ENCODE measurements around the gene LGALS1.

Gene LGALS1

DNA sequence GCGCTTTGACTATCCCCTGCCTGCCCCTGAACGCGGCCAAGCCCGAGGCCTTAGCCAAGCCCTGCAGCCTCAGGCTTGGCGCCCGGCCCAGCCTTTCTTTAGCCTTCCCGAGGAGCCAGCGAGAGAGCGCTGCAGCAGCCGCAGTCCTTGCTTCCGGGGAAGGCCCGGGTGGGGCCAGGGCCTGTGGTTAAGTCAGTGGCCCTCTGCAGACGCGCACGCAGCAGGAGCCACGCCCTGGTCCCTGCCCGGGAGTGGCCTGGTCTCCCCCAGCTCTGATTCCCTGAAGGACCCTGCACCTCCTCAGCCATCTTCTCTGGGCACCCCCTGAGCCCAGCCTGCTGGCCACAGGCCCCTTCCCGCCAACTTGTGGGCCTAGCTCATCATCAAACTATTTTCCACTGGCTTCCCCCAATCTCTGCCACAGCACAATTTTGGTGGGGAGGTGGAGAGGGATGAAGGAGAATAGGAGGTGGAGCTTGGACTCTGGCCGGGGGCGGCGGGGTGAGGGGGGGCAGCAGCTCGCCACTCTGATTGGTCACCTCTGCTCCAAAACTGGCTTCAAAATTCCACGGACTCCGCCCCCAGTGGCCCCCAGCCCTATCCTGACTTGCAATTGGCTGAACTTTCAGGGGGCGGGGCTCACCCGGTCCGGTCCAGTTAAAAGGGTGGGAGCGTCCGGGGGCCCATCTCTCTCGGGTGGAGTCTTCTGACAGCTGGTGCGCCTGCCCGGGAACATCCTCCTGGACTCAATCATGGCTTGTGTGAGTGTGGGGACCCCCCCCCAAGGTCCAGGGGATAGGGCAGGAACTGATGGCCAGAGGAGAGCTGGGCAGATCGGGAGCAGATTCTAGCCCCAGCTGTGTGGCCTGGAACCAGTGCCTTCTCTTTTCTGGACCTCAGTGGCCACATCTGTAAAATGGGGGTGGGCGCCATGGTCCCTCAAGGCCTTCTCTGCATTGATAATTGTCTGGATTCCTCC, at the start of gene LGALS1:
Gene LGALS1, plus strand, starts transcription at position 686 of the 979 bp plus-strand sequence. Its CDS starts 67 bp downstream, at position 753.
- no peak for DNase-seq

DNA sequence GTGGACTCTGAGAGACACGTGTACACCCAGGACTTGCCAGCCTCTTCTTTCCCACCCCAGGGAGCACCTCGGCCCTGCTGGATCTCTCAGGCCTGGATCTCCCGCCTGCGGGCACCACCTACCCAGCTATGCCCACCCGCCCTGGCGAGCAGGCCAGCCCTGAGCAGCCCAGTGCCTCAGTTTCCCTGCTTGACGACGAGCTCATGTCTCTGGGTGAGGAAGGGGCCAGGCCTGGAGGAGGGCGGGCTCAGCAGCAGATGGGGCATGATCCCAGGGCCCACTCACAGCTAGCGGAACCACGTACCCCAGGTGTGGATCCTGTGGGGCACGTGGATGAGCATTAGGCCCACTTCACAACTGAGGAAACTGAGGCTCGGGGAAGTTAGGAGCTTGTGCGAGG, 49.7 kb upstream of the LGALS1 start:
- no peak for DNase-seq

DNA sequence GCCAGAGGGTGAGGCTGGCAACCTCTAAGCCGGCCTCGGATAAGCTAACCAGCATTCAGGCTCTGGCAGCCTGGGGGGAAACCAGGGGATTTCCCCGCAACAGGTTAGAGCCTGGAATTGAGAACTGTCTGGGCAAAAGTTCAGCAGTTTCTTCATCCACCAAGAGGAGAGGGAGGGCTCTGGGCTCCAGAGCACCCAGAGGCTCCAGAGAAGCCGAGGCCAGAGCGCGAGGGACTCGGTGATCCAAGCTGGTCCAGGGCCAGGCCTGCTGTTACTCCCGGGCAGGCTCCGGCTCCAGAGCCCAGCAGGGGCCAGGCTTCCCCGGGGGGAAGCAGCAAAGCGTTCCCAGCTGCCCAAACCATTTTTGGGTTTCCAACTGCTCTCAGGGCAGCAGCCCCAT, 49.3 kb upstream of the LGALS1 start:
- DNase-seq, result no peak

DNA sequence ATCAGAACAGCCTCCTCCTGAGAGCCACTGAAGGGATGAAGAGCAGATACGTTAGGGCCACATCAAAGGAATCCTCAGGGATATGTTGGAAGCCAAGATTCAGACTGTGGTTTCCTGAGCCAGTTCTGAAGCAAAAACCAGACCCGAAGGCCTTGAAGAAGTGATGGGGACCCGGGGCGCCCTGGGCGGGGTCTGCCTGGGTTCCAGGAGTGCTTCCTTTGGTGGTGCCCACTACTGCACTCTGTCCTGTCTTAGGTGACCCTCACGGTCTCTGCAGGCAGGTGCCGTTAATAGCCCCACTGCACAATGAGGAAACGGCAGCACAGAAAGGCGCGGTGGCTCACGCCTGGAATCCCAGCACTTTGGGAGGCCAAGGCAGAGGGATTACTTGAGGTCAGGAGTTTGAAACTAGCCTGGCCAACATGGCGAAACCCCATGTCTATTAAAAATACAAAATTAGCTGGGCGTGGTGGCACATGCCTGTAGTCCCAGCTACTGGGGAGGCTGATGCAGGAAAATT, 48.8 kb upstream of the LGALS1 start:
- DNase-seq, result no peak

DNA sequence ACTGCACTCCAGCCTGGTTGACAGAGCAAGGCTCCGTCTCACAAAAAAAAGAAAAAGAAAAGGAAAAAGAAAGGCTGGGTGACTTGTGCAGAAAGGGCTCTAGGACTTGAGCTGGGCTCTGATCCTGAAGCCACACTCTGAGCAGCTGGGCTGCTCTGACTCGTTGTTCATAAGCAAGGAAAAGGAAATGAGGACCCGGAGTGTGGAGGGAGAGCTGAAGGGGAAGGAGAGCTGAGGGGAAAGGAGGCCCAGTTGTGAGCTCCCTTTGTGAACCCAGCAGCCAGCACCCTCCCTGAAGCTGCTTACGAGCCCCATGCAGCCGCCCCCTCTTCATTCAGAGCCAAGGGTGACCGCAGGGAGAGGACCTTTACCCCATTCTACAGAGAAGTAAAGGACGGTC, 48.3 kb upstream of the LGALS1 start:
- DNase-seq, result no peak

DNA sequence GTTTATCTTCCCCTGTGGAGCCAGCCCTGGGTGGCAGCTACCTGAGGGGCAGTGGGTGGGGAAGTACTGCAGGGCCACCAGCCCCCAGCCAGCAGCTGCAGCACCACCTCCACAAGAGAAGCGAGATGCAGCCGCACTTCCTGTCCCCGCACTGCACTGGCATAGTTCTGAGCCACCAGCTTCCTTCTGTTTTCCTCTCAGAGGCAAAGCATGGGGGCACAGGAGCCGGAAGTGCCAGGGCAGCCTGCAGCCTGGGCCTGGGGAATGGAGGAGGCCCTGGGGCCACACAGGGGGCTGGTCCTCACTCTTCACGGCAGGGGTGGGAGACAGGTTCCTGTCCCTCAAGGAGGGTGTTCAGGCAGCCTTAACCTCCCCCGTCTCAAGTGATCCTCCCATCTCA, 47.9 kb upstream of the LGALS1 start:
- DNase-seq, result no peak

DNA sequence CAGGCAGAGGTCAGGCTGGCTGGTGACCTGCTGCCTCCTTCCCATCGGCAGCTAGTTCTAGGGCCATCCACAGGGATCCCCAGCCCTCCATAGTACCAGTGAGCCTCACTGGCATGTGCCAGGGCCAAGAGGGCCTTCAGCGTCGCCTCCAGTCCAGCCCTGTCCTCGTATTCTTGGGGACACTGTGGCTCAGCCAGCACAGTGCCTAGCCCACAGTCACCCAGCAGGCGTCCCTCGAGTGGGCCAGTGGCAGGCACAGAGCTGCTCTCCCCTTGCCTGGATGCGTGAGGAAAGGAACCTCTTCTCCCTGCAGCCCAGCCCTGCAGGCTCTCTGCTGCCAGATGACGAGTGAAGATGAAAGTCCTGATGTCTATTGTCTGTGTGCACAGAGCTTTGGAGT, 46.6 kb upstream of the LGALS1 start:
- DNase-seq, result no peak

DNA sequence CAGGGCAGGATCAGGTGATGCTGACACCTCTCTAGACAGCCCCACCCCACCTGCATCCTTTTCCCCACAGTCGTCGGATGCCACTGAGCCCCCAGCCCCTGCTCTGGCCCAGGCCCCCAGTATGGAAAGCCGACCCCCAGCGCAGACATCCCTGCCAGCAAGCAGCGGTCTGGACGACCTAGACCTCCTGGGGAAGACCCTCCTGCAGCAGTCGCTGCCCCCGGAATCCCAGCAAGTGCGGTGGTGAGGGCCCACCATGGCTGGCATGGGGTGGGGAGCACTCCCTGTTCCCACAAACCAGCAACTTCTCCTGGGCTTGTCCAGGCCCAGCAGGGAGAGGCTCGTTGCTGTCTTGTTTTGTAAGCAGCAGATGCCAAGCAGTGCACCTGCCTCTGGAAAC, 45.5 kb upstream of the LGALS1 start:
- no peak for DNase-seq

DNA sequence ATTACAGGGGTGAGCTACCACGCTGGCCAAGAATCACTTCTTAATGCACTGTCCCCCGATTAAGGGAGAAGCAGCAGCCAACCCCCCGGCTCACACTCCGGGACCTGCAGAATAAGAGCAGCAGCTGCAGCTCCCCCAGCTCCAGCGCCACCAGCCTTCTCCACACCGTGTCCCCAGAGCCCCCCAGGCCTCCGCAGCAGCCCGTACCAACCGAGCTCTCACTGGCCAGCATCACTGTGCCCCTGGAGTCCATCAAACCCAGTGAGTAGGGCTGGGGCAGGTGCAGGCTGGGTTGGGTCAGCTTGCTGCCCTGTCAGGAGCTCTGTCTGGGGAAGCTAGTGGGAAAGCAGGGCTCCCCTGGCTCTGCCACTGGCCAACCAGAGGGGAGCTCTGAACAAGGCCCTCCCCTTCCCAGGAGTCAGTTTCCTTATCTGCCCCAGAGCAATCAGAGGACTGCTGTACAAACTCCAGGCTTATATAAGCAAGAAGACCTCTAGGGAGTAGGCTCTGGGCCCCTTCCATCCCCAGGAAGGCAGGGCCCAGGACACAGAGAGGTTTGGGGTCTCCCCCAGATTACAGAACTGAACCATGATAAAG, 44.5 kb upstream of the LGALS1 start:
- no peak for DNase-seq

DNA sequence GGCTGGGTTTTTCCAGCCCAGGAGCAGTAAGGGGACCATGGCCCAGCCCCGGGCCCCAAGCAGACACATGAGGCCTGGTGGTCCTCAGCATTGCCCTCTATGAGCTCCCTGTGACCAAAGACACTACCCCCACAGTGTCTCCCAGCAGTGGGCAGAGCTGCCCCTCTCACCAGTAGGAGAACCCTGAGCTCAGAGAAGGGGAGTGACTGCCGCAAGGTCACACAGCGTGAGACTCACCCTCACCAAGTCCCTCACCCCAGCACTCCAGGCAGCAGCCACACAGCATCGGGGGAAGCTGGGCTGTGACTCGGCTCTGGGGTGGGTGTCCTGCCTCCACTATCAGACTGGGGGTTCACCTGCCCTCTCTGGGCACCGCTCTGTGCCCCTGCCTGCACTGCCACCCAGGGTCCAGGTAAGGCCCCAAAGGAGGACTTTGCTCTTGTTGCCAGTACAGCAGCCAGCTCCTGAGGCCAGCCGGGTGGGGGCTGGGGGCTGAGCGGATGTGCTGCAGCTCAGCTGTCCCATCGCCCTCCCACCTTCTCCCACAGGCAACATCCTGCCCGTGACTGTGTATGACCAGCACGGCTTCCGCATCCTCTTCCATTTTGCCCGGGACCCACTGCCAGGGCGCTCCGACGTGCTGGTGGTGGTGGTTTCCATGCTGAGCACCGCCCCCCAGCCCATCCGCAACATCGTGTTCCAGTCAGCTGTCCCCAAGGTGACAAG, 43.8 kb upstream of the LGALS1 start:
- no peak for DNase-seq

DNA sequence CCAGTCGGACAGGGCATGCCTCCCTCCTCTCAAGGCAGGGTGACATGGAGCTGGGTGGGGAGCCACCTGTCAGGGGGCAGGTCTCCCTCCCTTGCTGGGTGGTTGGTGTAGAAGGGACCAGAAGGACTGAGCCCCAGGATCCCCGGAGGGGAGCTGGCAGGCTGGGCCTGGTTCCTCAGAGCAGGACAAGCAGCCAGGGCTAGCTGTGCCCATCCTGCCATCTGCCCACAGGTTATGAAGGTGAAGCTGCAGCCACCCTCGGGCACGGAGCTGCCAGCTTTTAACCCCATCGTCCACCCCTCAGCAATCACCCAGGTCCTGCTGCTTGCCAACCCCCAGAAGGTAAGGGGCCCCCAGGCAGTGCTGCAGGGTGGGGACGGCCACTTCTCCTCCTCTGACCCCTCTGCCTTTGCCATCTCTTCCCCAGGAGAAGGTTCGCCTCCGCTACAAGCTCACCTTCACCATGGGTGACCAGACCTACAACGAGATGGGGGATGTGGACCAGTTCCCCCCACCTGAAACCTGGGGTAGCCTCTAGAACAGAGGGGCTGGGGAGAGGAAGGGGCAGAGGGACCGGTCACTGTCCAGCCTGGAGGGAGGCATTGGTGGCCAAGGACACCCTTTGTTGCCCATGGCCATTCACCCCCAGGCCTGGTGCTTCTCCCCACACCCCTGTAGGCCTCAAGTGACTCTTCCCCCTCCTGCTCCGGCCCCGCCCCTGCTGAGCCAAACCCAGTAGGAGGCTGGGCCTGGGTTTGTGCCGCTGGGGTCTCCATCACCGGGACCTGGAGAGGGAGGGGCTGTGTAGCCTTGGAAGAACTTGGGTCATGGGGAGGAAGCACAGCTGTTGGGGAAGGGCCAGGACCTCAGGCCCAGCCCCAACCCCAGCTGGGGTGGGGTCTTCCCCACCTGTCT, 43.0 kb upstream of the LGALS1 start:
- DNase-seq, result no peak

DNA sequence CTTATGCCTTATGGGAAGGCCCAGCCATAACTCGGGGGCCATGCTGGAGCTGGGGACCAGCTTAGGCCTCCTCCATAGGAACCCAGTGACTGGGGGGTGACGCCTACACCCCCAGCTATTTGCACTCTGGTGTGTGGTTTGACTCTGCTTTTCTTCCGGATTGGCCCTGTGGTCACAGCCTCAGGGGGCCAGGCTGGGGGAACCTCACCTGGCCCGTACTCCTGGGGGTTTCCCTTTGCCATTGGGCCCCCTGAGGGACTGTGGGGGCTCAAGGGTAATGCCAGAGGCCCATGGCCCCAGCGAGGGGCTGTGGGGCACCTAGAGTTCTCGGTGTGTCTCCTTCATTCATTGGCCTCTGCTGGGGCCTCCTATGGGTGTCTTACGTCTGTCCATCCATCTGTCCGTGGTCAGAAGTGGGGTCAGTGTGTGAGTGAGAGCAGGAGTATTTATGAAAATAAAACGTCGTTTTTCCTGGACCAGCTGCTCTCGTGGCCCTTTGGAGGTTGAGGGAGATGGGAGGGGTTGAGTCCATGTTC, 42.3 kb upstream of the LGALS1 start:
- DNase-seq, result no peak

DNA sequence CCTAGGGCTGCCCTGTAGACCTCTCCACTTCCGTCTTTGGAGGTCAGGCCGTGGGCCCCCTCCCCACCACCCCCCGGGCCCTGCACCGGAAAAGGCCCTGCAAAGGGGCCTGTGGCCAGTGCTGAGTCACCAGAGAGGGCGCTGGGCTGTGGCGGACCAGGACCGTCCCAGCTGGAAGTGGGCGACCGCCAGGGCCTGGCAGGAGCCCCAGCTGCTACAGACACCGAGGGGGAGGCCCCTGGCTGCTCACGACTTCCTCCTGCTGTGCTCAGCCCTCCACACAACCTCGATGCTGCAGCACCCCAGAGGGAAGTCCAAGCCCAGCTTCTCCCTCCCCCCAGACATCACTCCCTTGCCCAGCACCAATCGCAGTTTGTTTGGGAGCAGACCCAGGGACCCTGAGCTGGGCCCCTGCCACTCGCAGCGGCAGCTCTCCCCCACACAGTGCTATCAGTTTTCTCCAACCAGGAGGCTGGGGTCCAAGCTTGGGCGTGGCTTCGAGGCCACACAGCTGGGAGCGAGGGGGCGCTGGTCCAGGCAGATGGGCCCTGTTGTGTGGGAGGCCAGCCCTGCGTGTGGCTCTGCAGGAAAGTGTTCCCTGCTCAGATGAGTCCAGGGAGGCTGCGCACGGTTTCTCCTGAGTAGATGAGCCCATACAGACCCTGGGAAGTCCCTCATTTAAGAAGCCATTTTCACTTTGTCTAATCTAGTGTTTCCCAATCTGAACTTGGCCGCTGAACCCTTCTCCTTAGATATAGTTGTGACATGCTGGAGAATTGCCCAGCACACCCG, 41.6 kb upstream of the LGALS1 start:
- DNase-seq, result no peak

DNA sequence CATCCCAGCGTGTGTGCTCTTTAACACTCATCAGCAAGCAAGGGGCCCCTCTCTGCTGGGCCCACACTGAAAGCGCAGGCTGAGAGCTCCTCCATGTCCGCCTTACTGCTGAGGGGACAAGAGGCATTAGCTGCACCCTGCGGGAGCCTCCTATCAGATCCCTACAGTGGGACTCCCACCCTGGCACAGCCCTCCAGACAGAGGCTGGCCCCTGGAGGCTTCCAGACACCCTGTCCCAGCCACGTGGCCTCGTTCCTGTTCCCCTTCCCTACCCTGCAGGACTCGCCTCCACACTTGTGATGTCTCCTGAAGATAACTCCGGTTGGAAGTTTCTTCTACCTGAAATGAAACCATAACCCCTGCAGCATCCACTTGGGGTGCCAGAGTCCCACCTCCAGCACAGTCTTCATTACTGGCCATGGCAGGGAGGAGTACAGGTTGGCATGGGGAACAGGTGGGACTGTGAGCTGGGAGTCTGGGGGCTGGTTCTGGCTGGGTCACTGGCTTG, 41.0 kb upstream of the LGALS1 start:
- DNase-seq, result no peak

DNA sequence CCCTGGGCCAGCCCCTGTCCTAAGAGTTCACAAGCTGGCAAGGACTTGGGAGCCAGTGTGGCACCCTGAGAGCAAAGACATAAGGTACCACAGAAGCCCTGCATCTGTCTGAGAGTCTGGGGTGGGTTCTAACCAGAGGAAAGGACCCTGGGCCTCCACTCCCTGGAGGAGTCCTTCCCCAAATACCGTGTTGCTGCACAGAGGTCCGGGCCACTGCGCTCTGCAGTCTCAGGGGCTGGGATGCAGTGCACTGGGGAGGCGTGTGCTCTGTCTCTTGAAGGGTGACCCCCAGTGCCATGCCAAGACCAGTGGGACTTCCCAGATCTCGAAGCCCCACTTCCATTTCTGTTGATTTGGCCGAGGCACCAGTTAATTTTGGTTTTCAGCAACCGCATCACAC, 40.3 kb upstream of the LGALS1 start:
- no peak for DNase-seq

DNA sequence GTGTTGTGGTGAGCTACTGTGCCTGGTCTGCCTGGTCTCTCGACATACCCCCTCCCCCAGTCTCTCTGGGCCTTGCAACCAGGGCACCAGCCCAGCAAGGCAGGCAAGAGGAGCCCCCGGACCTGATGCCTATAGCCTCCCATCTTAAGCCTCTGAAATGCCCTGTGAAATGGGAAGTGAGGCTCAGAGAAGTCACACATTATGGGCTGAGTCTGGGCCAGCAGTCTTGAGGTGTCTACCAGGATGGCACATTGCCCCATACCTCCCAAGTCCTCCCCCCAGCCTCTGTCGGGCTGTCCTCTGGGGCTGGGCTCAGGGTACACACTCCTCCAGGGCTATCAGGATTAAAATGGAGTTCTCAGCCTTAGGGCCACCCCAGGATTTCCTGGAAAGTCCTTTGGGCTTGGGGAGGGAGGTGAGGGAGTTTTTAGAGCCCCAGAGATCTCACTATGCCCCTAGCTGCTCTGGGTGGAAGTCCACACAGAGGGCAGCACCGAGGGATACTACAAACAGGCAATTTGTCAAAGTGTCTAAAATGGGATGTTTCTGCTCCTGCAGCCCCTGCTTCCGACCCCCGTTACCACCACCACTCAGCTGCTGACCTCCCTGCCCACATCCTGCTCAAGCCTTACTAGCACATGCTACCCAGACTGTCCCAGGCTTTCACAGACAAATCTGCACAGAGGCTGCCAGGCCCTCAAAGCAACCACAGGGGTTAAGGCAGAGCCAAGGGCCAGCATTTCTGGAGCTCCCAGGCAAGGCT, 39.1 kb upstream of the LGALS1 start:
- no peak for DNase-seq

DNA sequence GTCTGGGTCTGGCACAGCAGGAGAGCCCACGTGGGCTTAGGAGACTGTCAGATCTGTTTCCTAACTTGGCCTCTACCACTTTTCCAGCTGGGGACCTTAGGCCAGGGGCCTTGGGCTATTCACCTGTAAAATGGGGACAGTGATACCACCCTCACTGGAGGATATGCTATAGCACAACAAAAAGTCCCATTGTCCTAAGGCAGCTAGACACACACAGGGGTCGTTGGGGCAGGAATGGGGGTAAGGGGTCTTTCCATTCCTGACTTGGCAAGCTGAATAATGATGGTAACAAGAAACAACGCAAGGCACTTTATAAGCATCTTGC, 38.5 kb upstream of the LGALS1 start:
- no peak for DNase-seq

DNA sequence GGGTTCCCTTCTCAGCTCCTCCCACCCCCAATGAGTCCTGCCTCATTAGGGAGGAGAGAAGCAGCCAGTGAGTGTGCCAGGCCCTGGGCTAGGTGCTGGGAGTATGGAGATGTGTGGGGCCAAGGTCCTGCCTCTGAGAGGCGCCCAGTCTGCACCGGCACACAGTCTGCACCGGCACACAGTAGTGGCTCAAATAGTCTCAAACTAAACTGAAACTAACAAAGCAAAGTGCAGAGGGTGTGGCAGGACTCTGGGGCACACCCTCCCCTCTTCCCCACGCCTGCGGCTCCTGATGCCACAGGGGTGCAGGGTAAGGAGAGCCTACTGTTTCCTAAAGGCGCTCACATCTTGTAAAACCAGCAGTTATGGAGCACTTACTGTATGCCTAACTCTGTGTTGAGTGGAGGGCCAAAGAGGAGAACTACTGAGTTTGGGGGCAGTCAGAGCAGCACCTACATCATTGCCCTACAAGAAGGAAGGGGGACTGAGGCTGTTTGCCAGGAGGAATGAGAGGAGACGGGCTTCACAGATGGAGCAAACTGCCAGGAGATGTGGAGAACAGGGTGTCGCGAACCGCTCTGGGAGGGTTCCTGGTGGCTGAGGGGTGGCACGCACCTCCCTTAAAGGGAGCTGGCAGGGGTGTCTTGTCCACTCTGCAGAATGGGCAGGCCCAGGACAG, 36.9 kb upstream of the LGALS1 start:
- no peak for DNase-seq

DNA sequence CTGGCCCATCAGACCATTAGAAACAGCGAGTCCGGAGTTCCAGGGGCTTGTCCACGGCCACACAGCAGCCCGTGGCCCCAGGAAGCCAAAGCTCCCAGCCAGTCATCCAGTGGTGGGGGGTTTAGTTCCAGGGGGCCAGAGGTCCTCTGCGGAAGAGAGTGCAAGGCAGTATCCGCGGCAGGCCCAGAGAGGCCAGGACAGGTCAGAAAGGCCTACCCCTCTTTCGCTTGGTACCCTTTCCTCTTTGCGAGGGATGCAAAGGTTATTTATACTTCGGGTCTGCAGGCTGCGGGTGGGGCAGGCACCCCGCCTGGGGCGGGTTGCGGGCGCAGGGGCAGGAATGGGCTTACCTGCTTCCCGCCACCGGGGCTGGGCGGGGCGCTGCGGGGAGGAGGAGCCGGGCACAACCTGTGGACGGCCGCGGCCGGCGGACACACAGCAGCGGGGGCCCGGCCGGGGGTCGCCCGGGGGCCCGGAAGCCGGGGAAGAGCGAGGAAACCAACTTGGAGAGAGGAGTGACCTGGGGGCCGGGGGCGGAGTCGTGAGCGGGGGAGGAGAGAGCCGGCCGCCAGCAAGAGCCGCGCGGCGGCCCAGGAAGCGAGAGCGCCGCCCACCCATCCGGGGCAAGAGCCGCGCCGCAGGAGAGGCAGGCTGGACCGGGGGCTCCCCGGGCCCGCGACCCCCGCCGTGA, 36.2 kb upstream of the LGALS1 start, which contains the start of gene SH3BP1:
Gene SH3BP1, plus strand, starts transcription at position 600 of the 691 bp plus-strand sequence. CDS start 119 bp downstream, outside the sequence.
- DNase-seq, result no peak
